ENCODE data around the gene PCLO. TPM values are rescaled to one million over a fixed set of nuclear protein-coding genes. Genes with fewer than 3 reads are reported as not detected.

The PCLO gene
- total RNA-seq, 6 donors from 2014 or later: 3.0 to 19.8 (median 8.6) TPM

DNA sequence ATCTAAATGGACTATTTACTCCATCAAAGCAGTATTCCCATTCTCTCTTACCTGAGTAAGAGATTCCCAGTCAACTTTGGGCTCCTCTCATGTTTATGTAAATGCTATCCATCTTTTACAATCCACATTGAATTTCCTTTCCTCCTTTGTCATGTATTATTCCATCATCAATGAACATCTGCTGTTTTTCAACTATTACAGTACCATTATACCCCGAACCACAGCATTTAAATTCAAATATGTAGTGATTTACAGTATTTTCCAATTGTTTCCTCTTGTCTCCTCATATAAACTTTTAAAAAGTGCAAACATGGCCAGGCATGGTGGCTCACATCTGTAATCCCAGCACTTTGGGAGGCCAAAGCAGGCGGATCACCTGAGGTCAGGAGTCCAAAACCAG lies 20.3 kb downstream of the PCLO start:
- H3K9me3 ChIP-seq: no peaks in the 10 kb centered on the region
- TF ChIP-seq EP300 (IDR thresholded peaks at IDR 0.05) (no peak), POLR2AphosphoS5 (IDR thresholded peaks at IDR 0.05) (no peak), POLR2A (IDR thresholded peaks at IDR 0.05) (no peak)
- TF ChIP-seq, protein P1, sequence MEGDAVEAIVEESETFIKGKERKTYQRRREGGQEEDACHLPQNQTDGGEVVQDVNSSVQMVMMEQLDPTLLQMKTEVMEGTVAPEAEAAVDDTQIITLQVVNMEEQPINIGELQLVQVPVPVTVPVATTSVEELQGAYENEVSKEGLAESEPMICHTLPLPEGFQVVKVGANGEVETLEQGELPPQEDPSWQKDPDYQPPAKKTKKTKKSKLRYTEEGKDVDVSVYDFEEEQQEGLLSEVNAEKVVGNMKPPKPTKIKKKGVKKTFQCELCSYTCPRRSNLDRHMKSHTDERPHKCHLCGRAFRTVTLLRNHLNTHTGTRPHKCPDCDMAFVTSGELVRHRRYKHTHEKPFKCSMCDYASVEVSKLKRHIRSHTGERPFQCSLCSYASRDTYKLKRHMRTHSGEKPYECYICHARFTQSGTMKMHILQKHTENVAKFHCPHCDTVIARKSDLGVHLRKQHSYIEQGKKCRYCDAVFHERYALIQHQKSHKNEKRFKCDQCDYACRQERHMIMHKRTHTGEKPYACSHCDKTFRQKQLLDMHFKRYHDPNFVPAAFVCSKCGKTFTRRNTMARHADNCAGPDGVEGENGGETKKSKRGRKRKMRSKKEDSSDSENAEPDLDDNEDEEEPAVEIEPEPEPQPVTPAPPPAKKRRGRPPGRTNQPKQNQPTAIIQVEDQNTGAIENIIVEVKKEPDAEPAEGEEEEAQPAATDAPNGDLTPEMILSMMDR (IDR thresholded peaks at IDR 0.05): no peak
- H3K4me1 ChIP-seq: no peaks in the 10 kb centered on the region
- WGBS, 2 donors: 83 to 84% methylated on average over 2 of the region's 2 CpGs
- H3K4me3 ChIP-seq: no peak overlapping the region
- no peaks in the 10 kb centered on the region for H3K27me3 ChIP-seq
- no peak overlapping the region for H3K27ac ChIP-seq
- ATAC-seq (ENCODE audit: low FRiP score in 2 of 2): no peak
- no peaks in the 10 kb centered on the region for H3K36me3 ChIP-seq
- no peak for DNase-seq

DNA sequence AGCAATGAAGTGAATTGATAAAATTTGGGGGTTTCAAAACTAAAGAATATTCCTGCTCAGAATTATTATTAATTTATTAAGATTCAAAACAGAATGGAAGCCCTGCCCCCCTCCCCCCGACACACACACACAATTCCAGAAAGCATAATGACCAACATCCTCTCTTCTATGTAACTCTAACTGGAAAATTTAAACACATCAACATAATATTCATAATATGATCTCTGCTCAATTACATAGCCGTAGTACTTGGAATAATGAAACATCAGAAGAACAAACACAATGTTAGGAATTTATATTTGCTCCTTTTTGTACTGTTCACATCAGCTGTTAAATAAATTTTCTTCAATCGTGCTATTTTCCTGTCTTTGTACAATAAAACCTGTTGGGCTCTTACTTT lies 20.8 kb downstream of the PCLO start:
- TF ChIP-seq, protein P1 (IDR thresholded peaks at IDR 0.05): no peak
- TF ChIP-seq POLR2AphosphoS5 (IDR thresholded peaks at IDR 0.05) (no peak), POLR2A (IDR thresholded peaks at IDR 0.05) (no peak), EP300 (IDR thresholded peaks at IDR 0.05) (no peak)
- WGBS, 2 donors: 81 to 83% methylated on average over 3 of the region's 3 CpGs
- Histone ChIP-seq H3K4me3 (no peak overlapping the region), H3K9me3 (no peaks in the 10 kb centered on the region), H3K4me1 (no peaks in the 10 kb centered on the region), H3K27ac (no peak overlapping the region), H3K27me3 (no peaks in the 10 kb centered on the region), H3K36me3 (no peaks in the 10 kb centered on the region)
- ATAC-seq (ENCODE audit: low FRiP score in 2 of 2) (no peak), DNase-seq (no peak)

DNA sequence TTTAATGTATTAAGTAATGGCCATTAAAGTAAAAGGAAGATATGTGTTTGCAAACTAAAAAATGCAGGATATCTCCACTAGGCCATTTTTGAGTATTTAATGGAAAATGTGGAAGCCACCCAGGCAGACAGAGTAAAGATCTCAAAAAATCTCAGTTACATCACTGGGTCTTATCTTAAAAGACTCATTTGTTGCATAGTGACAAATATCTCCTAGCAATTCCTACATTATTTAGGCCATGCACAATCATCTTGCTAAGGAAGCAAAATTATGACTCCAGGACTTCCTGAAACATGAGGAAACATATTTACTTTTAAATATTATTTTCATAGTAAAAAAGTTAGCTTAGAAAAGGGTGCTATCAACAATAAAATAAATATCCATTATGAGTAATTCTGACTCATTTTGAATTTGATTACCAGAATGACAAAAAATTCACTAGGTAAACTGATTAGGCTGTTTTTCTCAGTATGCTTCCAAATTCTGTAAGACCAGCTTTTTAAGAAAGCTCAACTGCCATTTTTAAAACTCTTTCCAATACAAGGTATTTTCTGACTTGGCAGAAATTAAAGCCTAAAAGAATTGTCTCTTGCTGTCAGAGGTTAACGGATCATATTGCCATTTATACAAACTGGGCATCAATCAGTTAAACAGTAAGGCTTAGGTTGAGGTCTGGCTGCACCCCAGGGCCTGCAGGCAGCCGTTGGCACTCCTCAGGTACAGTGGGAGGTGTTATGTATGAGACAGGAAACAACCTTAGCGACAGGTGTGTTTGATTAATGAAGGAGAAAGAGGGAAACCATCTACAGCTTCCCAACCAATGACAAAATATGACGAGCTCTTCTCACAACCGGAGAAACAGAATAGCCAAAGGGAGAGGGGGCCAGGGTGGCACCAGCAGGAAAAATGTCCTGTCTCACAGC lies 31.8 kb downstream of the PCLO start:
- H3K27me3 ChIP-seq: no peaks in the 10 kb centered on the region
- TF ChIP-seq POLR2AphosphoS5 (IDR thresholded peaks at IDR 0.05): no peak
- no peak for TF ChIP-seq EP300 (IDR thresholded peaks at IDR 0.05)
- no peak for TF ChIP-seq POLR2A (IDR thresholded peaks at IDR 0.05)
- TF ChIP-seq, protein P1 (IDR thresholded peaks at IDR 0.05): no peak
- 53 to 58% methylated on average over 5 of the region's 5 CpGs for WGBS, 2 donors
- no peaks in the 10 kb centered on the region for H3K36me3 ChIP-seq
- ATAC-seq (ENCODE audit: low FRiP score in 2 of 2): no peak
- no peaks in the 10 kb centered on the region for H3K9me3 ChIP-seq
- no peak for DNase-seq
- H3K4me3 ChIP-seq: no peak overlapping the region
- no peak overlapping the region for H3K27ac ChIP-seq
- H3K4me1 ChIP-seq: no peaks in the 10 kb centered on the region

DNA sequence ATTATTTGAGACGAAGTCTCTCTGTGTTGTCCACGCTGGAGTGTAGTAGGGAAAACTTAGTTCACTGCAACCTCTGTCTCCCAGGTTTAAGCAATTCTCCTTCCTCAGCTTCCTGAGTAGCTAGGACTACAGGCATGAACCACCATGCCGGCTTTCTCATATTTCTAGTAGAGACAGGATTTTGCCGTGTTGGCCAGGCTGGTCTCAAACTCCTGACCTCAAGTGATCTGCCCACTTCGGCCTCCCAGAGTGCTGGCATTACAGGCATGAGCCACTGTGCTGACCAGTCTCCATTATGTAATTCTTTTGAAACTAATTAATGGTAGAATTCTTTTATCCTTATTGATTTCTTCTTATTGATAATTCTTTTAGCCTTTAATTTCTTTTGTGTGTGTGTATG lies 32.5 kb downstream of the PCLO start:
- H3K36me3 ChIP-seq: no peaks in the 10 kb centered on the region
- no peaks in the 10 kb centered on the region for H3K4me1 ChIP-seq
- ATAC-seq (ENCODE audit: low FRiP score in 2 of 2) (no peak), DNase-seq (no peak)
- H3K4me3 ChIP-seq: no peak overlapping the region
- 83 to 94% methylated on average over 5 of the region's 5 CpGs for WGBS, 2 donors
- TF ChIP-seq POLR2AphosphoS5 (IDR thresholded peaks at IDR 0.05): no peak
- no peak for TF ChIP-seq POLR2A (IDR thresholded peaks at IDR 0.05)
- TF ChIP-seq EP300 (IDR thresholded peaks at IDR 0.05): no peak
- TF ChIP-seq, protein P1 (IDR thresholded peaks at IDR 0.05): no peak
- H3K27ac ChIP-seq: no peak overlapping the region
- no peaks in the 10 kb centered on the region for H3K27me3 ChIP-seq
- H3K9me3 ChIP-seq: peaks cover 0 to under 1% (median 0%) of the 10 kb centered on the region in 4 donors
